Endothelial cell of coronary artery (primary cell): ENCODE measurements around the gene DAP3. TPM values are rescaled to one million over a fixed set of nuclear protein-coding genes. Genes with fewer than 3 reads are reported as not detected.

ENCODE experiments used
- total RNA-seq: library from RNA; depleted of rRNA; stranded (reverse); fragments of >200 nt; gene quantifications from 2 replicates; pipeline ENCODE4 v1.2.3, GENCODE V29; 2014

Gene DAP3
- total RNA-seq, result 43.9 and 54.4 TPM in 2 replicates

DNA sequence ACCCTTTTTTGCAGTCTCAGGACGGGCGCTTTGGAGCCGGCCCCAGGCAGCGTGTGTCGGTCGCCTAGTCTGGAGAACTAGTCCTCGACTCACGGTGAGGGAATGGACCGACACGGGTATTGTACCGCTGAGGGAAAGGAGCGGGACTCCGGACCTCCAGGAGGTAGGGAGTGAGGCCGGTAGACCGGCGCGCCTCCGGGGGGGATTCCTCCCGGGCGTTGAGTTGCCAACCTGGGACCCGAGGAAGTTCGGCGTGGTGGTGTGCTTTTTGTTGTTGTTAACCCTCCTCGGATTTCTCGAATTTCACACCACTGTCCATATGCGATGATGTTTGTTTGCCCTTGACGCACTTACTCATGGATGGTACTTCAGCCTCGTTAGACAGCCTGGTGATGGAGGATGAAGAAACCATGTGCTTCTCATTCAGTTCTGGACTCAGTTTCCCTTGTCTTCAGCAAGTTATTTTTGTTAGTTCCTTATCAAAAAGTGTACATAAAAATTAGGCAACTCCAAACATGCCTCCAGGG lies at the start of gene DAP3:
Gene DAP3 (plus strand): TSS at position 11 of the 527 bp plus-strand sequence. CDS start 20,689 bp downstream, outside the sequence.

DNA sequence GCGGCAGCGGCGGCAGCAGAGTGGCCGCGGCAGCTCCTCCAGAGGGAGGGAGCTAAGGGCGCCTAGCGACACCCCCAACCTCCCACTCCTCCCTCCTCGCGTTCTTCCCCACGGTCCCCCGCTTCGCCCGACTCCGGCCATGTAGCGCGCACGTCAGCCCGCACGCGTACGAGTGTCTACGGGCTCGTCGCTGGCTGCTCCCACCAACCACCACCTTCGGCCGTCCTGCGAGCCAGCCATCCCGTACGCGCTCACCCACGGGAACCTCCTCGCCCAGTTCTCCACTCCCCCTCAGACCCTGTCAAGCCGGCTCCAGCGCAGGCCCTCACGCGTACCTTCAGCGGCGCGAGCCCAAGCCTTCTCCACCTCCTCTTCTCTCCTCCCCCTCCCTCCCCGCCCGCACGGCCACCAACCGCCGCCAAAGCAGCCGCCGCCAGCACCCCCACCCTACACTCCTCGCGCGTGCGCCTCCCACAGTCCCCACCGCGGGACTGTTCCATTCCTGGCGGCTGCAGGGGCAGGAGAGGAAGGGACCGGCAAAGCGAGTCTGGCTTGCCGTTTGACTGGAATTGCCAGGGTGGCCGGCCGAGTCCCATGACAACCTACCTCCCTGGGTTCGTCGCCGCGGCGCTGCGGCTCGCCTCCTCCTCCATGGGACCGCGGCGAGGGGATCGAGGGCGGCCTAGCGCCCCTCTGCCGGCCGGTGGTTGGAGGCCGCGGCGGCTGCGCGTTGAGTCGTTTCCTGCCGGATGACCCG lies 389 bp upstream of the DAP3 start, which contains the start of gene YY1AP1:
Gene YY1AP1 (minus strand): TSS at position 451 of the 757 bp plus-strand sequence. CDS start 8,338 bp downstream, outside the sequence.

Other genes with a start within 250 kb of the DAP3 start
- gene ASH1L, start 126.3 kb upstream of the DAP3 start, total RNA-seq, result 18.0 and 28.1 TPM in 2 replicates
- gene MSTO1, start 78.9 kb upstream of the DAP3 start, total RNA-seq, result 23.0 and 24.3 TPM in 2 replicates
- gene YY1AP1, start 317 bp upstream of the DAP3 start, total RNA-seq, result 26.4 and 39.2 TPM in 2 replicates
- 22.0 and 34.3 TPM in 2 replicates for gene GON4L, start 168.1 kb downstream of the DAP3 start, total RNA-seq
- gene SYT11, start 170.5 kb downstream of the DAP3 start, total RNA-seq, result 29.9 and 30.9 TPM in 2 replicates
- 32.8 and 43.3 TPM in 2 replicates for gene RIT1, start 222.3 kb downstream of the DAP3 start, total RNA-seq
- 17.9 and 26.4 TPM in 2 replicates for gene KHDC4, start 245.3 kb downstream of the DAP3 start, total RNA-seq